Frontal cortex (tissue), 4 donors: ENCODE data around the gene RPS6KA5. TPM values are rescaled to one million over a fixed set of nuclear protein-coding genes. Genes with fewer than 3 reads are reported as not detected.
"Not testable (repeated sequence)": the region's sequence is repeated elsewhere in the genome, so short reads cannot be mapped to it uniquely, and the experiment has no call there.

ENCODE experiments used
- DNase-seq, 2 donors: peaks; one replicate each; pipeline ENCODE4 v3.0.0; 2012; ENCODE audit warnings: low spot score in 2 of 2
- FAIRE-seq: peaks from 2 replicates; lab custom pipeline; 2012; peaks lifted over from hg19 to GRCh38; lab: Jason Lieb, UNC
- total RNA-seq: library from RNA; depleted of rRNA; stranded (reverse); fragments of >200 nt; gene quantifications from one replicate; pipeline ENCODE4 v1.2.3, GENCODE V29; 2014
- donor health status: control.
- donor health status: control.
- donor health status: control.

RPS6KA5 gene
- total RNA-seq, 1 donor from 2014 or later, result 8.2 TPM

GRCh38 chr14:90995785-90996184 is 64.7 kb downstream of the RPS6KA5 start:
- no peak for FAIRE-seq
- DNase-seq, result no peak

GRCh38 chr14:90993792-90994191 is 66.6 kb downstream of the RPS6KA5 start:
- no peak for FAIRE-seq
- no peak for DNase-seq

GRCh38 chr14:90991690-90992443 is 68.6 kb downstream of the RPS6KA5 start:
- no peak for DNase-seq
- peak; percentile 21 for FAIRE-seq

DNA sequence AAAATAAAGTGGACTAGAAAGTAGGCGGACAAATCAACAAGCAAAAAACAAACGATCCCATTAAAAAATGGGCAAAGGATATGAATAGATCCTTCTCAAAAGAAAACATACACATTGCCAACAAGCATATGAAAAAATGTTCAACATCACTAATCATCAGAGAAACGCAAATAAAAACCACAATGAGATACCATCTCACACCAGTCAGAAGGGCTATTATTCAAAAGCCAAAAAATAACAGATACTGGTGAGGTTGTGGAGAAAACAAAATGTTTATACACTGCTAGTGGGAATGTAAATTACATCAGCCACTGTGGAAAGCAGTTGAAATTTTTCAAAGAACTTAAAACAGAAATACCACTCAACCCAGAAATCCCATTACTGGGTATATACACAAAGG is 70.3 kb downstream of the RPS6KA5 start:
- no peak for DNase-seq
- no peak for FAIRE-seq

GRCh38 chr14:90987140-90987539 is 73.3 kb downstream of the RPS6KA5 start:
- no peak for DNase-seq
- FAIRE-seq, result peak; percentile 19

DNA sequence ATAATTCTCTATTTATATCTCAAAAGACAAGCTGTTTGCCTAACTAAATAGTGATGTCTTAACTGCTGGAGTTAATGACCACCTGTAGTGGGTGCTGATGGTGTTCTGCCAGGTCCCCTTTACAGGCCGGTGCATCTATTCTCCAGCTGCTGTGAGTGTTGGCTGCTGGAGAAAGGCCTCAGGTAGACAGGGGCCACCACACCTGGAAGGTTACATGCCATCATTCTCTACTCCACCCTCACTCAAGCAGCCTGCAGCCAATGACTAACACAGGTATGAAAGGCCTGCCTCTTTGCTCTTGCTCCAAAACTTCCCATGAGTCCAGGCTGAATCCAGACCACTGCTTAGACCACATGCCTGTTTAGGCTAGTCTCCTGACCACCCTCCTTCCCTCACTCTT is 73.9 kb downstream of the RPS6KA5 start:
- FAIRE-seq (no peak), DNase-seq (no peak)

GRCh38 chr14:90985601-90986242 is 74.7 kb downstream of the RPS6KA5 start:
- FAIRE-seq (no peak), DNase-seq (no peak)

DNA sequence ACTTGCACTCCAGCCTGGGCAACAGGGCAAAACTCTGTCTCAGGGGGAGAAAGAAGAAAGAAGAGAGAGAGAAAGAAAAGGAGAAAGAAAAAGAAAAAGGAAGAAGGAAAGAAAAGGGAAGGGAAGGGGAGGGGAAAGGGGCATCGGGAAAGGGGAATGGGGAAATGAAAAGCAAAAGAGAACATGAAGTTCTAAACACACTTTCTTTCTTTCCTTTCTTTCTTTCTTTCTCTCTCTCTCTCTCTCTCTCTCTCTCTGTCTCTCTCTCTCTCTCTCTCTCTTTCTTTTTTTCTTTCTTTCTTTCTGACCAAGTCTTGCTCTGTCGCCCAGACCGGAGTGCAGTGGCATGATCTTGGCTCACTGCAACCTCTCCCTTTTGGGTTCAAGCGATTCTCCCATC is 76.9 kb downstream of the RPS6KA5 start:
- DNase-seq (no peak), FAIRE-seq (no peak)

DNA sequence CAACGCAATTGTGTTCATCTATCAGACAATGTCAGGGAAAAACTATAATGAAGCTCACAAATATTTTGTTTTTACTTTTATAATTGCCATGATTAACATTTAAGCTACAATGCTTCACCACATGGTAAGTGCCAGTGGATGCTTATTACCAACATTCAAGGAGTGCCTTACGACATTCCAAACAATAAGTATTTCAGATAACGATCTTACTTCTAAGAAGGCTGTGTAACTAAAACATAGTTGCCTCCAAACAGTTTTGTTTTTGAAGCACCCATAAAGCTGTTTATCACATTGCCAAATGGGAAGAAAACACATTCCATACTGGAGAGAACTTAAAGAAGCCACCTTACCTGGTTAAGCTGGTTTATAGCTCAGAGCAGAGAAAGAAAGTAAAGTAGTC is 78.8 kb downstream of the RPS6KA5 start:
- no peak for FAIRE-seq

DNA sequence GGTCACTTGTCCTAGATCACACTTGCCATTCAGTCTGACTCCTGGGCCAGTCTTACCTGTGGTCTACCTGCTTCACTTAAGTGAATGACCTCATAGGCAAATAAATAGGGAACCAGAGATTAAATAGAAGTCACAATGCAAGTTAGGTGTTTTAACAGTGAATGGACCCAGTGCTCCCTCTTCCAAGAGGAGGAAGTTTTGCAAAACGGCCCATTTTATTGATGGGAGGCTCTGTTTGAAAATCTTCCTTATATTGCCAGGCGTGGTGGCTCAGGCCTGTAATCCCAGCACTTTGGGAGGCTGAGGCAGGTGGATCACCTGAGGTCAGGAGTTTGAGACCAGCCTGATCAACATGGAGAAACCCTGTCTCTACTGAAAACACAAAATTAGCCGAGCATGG is 79.8 kb downstream of the RPS6KA5 start:
- not testable (repeated sequence) for FAIRE-seq

More for the DNA sequence above, 78.8 kb downstream of the RPS6KA5 start:
- no peak for DNase-seq

GRCh38 chr14:90979515-90979914 is 80.9 kb downstream of the RPS6KA5 start:
- DNase-seq, result no peak
- FAIRE-seq, result no peak

More for the DNA sequence above, 79.8 kb downstream of the RPS6KA5 start:
- DNase-seq, result not testable (repeated sequence)

DNA sequence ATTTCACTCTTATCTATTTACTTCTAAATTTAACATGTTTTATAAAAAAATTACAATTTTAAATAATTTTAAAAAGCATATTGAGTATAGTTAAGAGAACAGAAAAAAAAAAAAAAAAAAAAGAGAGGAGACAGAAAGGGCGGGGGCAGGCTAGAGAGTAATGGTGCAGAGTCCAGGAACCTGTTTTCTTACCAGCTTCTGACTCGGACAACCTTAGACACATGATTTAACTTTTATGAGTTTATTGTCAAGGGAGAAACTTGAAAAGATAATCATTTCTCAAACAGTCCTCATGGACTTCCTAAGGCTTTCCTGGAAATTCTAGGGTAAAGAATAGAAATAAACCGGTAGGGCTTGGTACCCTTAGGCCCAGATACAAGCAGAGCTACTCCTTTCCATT is 84.3 kb downstream of the RPS6KA5 start:
- FAIRE-seq (no peak), DNase-seq (no peak)

- DNase-seq, result no peak
- no peak for FAIRE-seq
These were observed 88.8 kb downstream of the RPS6KA5 start for GRCh38 chr14:90971687-90972086.

DNA sequence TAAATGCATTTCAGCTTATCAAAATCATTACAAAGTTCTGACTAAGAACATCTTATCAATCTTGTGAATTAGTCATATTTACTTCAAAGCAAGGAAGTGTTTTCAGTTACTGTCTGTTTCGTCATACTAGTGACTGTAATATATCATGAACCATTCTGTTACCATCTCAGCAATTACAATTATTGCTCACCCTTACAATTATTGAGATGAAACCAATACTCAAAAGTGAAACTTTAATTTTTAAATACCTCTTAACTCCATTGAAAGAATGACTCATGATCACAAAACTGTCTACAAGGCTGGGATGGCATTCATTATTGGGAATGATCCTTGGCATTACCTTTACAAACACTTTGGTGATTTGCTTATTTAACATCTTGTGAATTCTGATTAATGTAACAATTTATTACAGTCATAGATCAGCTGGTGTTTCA is 90.3 kb downstream of the RPS6KA5 start:
- no peak for FAIRE-seq
- no peak for DNase-seq

GRCh38 chr14:90969531-90970166 is 90.8 kb downstream of the RPS6KA5 start:
- DNase-seq (no peak), FAIRE-seq (no peak)

GRCh38 chr14:90968025-90968424 is 92.4 kb downstream of the RPS6KA5 start:
- no peak for FAIRE-seq
- DNase-seq, result no peak

DNA sequence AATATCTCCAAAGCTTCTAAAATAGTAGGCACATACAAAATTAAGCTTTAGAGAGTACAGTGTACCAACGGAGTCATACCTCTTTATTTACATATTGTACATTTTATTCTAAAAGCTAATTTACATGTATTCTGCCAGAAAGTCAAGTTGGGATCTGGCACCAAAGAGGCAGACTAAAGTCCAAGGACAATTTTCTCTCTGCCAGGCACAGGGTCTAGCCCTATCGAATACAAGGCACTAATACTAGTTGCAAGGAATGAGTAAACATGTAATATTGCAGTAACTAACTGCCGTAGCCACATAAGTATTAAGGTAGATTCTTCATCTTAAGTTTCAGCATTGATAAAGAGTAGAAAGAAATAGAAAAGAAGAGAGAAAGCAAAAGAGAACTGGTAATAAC is 93.9 kb downstream of the RPS6KA5 start:
- FAIRE-seq (no peak), DNase-seq (no peak)

GRCh38 chr14:90965765-90966164 is 94.7 kb downstream of the RPS6KA5 start:
- no peak for DNase-seq
- FAIRE-seq, result no peak

DNA sequence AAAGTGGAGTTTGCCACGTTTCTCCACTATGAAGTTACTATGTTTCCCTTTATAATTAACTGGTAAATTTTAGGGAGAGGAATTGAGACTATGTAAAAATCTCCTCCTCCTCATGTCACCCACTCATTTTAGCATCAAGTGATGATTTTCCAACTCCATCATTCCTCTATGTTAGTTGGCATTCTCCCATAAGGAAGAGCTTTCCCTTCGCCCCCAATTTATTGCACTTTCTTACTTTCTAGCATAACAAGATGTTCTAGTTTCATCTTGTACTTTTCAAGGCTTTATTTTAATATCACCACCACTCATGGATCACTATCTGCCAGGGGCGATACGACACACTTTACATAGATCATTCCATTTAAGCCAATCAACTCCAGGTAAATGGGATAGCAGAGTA is 97.1 kb downstream of the RPS6KA5 start:
- FAIRE-seq (no peak), DNase-seq (no peak)

DNA sequence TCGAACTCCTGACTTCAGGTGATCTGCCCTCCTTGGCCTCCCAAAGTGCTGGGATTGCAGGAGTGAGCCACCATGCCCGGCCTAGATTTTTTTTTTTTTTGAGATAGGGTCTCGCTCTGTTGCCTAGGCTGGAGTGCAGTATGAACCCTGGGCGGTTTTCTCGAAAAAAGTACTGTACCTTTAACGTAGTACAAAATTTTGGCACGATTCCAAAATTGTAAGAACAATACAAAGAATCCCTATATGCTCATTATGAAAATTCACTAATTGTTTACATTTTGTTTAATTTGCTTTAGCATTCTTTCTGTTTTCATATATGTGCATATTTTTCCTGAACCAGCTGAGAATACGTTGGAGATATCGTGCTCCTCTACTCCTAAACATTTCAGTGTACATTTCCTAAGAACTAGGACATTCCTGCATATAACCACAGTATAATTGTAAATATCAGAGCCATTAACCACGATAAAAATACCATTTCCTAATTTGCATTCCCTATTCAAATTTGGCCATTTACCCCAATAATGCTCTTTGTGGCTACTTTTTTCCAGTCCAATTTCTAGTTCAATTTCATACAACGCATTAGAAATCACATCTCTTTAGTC is 97.8 kb downstream of the RPS6KA5 start:
- FAIRE-seq (no peak), DNase-seq (no peak)

DNA sequence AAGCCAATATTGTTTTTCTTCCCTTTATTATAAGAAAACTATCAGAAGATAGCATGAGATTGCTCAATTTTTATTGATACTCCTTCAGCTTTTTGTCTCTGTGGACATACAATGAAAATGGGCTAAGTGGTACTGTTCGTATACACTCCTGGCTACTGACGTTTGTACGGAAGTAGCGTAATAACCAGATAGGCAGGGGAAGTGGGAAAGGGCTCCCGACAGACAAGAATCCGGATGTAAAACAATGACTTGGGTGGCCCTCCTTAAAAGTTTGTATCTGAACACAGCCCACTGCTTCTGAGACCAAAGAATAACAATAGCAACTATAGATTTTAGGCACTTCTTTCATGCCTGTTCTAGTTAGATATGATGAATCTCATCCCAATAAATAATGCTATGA is 99.6 kb downstream of the RPS6KA5 start:
- DNase-seq (no peak), FAIRE-seq (no peak)
